ENCODE measurements around the gene CFP. TPM values are rescaled to one million over a fixed set of nuclear protein-coding genes. Genes with fewer than 3 reads are reported as not detected.

CFP gene
- total RNA-seq, 1 experiment from 2014 or later = 0.48 TPM

DNA sequence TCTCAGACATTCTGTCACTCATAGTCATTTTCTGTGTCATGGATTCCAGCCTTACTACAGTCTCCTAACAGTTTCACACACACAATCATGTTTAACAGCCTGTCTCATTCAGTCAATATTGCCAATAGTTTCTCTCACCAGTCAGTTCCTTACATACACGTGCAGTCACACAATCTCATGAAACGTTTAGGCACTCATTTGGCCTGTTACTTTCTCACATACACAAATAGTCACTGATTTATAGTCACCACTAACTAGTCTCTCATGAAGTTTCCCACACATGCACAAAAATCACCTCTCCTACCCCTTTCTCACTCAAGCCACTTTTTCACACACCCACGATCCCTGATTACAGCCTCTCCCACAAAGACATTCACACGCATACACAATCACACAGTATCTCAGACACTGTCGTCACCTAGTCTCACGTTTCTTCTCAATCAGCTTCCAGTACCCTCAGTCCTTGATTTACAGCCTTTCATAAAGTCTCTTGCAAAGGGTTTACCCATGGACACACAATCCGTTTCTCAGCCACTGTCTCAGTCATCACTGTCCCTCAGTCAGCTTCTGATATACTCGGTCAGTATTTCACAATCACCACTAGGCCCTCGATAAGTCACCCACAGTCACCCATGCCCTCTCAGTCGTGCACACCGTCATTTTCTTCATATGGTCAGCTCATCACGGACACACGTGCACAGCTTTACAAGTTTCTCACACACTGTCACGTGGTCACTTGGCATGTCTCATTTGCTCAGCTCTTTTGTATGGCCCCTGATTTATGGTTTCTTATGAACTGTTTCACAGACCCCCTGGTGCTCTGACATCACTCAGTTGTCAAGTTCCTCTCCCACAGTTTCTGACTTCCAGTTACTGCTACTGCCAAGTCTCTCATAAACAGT lies 4.2 kb upstream of the CFP start:
- no peaks in the 10 kb centered on the region for H3K27me3 ChIP-seq (ENCODE audit: insufficient read depth, low read depth)
- no peak overlapping the region for H3K4me3 ChIP-seq
- intact Hi-C loops (cut with micrococcal nuclease; ENCODE audit: unreplicated experiment) = no loop called here
- H2AFZ ChIP-seq = no peak overlapping the region
- H3K36me3 ChIP-seq (ENCODE audit: low read depth) = no peaks in the 10 kb centered on the region
- ChIA-PET POLR2A (ENCODE audit: unreplicated experiment) (no interaction called here), CTCF (no interaction called here)
- H4K20me1 ChIP-seq (ENCODE audit: insufficient read depth) = no peaks in the 10 kb centered on the region
- H3K4me2 ChIP-seq = no peak overlapping the region
- no peak overlapping the region for H3K27ac ChIP-seq
- no peaks in the 10 kb centered on the region for H3K79me2 ChIP-seq (ENCODE audit: low read depth)
- no TSS peak for BruUV-seq (replicated peaks)
- no peaks in the 10 kb centered on the region for H3K9me2 ChIP-seq (ENCODE audit: insufficient read depth)
- H3F3A ChIP-seq (ENCODE audit: insufficient read depth, low read depth) = no peaks in the 10 kb centered on the region
- TF ChIP-seq, protein P1, sequence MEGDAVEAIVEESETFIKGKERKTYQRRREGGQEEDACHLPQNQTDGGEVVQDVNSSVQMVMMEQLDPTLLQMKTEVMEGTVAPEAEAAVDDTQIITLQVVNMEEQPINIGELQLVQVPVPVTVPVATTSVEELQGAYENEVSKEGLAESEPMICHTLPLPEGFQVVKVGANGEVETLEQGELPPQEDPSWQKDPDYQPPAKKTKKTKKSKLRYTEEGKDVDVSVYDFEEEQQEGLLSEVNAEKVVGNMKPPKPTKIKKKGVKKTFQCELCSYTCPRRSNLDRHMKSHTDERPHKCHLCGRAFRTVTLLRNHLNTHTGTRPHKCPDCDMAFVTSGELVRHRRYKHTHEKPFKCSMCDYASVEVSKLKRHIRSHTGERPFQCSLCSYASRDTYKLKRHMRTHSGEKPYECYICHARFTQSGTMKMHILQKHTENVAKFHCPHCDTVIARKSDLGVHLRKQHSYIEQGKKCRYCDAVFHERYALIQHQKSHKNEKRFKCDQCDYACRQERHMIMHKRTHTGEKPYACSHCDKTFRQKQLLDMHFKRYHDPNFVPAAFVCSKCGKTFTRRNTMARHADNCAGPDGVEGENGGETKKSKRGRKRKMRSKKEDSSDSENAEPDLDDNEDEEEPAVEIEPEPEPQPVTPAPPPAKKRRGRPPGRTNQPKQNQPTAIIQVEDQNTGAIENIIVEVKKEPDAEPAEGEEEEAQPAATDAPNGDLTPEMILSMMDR (conservative IDR thresholded peaks at IDR 0.05) = no peak
- no peak for TF ChIP-seq EZH2 (IDR thresholded peaks at IDR 0.05; ENCODE audit: low read depth)
- no peaks in the 10 kb centered on the region for H3K4me1 ChIP-seq (replicated peaks; ENCODE audit: insufficient read depth)
- H3K9me3 ChIP-seq (ENCODE audit: insufficient read depth, low read depth) = no peaks in the 10 kb centered on the region
- DNase-seq = no peak

DNA sequence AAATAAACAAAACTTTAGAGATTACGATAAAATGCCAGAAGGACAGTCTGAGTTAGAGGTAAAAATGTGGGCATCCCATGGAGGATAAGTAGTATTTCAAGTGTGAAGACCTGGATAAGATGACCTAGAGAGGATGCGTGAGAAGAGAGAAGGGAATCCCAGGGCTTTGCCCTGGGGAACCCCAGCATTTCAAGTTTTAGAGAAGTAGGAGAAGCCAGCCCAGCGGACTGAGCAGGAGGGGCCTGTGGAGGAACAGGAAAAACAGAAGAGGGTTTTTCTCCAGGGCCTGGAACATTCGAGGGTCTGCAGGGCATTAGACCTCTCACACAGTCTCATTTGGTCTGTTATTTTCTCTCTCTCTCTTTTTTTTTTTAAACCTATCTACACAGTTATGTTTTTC lies 2.9 kb upstream of the CFP start:
- no peaks in the 10 kb centered on the region for H3F3A ChIP-seq (ENCODE audit: insufficient read depth, low read depth)
- intact Hi-C loops (cut with micrococcal nuclease; ENCODE audit: unreplicated experiment) = no loop called here

GRCh38 chrX:47631676-47632075 lies 1.9 kb upstream of the CFP start:
- H4K20me1 ChIP-seq (ENCODE audit: insufficient read depth) = no peaks in the 10 kb centered on the region
- no peaks in the 10 kb centered on the region for H3K4me1 ChIP-seq (replicated peaks; ENCODE audit: insufficient read depth)
- H3K4me3 ChIP-seq = no peak overlapping the region
- no peak overlapping the region for H3K27ac ChIP-seq
- no peak overlapping the region for H3K4me2 ChIP-seq
- H3K9me3 ChIP-seq (ENCODE audit: insufficient read depth, low read depth) = no peaks in the 10 kb centered on the region
- DNase-seq = no peak
- no TSS peak for BruUV-seq (replicated peaks)
- CTCF ChIA-PET = no interaction called here
- H3F3A ChIP-seq (ENCODE audit: insufficient read depth, low read depth) = no peaks in the 10 kb centered on the region
- no peaks in the 10 kb centered on the region for H3K9me2 ChIP-seq (ENCODE audit: insufficient read depth)
- intact Hi-C loops (cut with micrococcal nuclease; ENCODE audit: unreplicated experiment) = no loop called here
- TF ChIP-seq EZH2 (IDR thresholded peaks at IDR 0.05; ENCODE audit: low read depth) = no peak
- TF ChIP-seq, protein P1 (conservative IDR thresholded peaks at IDR 0.05) = no peak
- no peak overlapping the region for H2AFZ ChIP-seq
- POLR2A ChIA-PET (ENCODE audit: unreplicated experiment) = no interaction called here
- H3K79me2 ChIP-seq (ENCODE audit: low read depth) = no peaks in the 10 kb centered on the region
- H3K27me3 ChIP-seq (ENCODE audit: insufficient read depth, low read depth) = no peaks in the 10 kb centered on the region
- no peaks in the 10 kb centered on the region for H3K36me3 ChIP-seq (ENCODE audit: low read depth)

More for the DNA sequence above, 2.9 kb upstream of the CFP start:
- H3K9me2 ChIP-seq (ENCODE audit: insufficient read depth) = no peaks in the 10 kb centered on the region
- TF ChIP-seq, protein P1 (conservative IDR thresholded peaks at IDR 0.05) = no peak
- TF ChIP-seq EZH2 (IDR thresholded peaks at IDR 0.05; ENCODE audit: low read depth) = no peak
- no peaks in the 10 kb centered on the region for H4K20me1 ChIP-seq (ENCODE audit: insufficient read depth)
- no peak overlapping the region for H3K4me3 ChIP-seq
- H3K79me2 ChIP-seq (ENCODE audit: low read depth) = no peaks in the 10 kb centered on the region
- POLR2A ChIA-PET (ENCODE audit: unreplicated experiment) = no interaction called here
- no peaks in the 10 kb centered on the region for H3K4me1 ChIP-seq (replicated peaks; ENCODE audit: insufficient read depth)
- H2AFZ ChIP-seq = no peak overlapping the region
- CTCF ChIA-PET = no interaction called here
- H3K36me3 ChIP-seq (ENCODE audit: low read depth) = no peaks in the 10 kb centered on the region
- DNase-seq = no peak
- no peaks in the 10 kb centered on the region for H3K9me3 ChIP-seq (ENCODE audit: insufficient read depth, low read depth)
- no peak overlapping the region for H3K4me2 ChIP-seq
- no peak overlapping the region for H3K27ac ChIP-seq
- no peaks in the 10 kb centered on the region for H3K27me3 ChIP-seq (ENCODE audit: insufficient read depth, low read depth)
- BruUV-seq (replicated peaks) = no TSS peak

All from PC-9 (cell line).